GM11168 (cell line): ENCODE results near the gene ADPRH.
"Not testable (repeated sequence)": the region's sequence is repeated elsewhere in the genome, so short reads cannot be mapped to it uniquely, and the experiment has no call there.

Source experiments
- in situ Hi-C: fragments of 300-500 bp; cut with MboI; formaldehyde crosslinking; loops from one replicate; pipeline ENCODE4 v1.12.0; 2022; ENCODE audit warnings: low sequenced_read_pairs; ENCODE audit not compliant: unreplicated experiment

Gene ADPRH

GRCh38 chr3:119594929-119595328 lies 15.6 kb downstream of the ADPRH start:
- in situ Hi-C loops: not testable (repeated sequence)

DNA sequence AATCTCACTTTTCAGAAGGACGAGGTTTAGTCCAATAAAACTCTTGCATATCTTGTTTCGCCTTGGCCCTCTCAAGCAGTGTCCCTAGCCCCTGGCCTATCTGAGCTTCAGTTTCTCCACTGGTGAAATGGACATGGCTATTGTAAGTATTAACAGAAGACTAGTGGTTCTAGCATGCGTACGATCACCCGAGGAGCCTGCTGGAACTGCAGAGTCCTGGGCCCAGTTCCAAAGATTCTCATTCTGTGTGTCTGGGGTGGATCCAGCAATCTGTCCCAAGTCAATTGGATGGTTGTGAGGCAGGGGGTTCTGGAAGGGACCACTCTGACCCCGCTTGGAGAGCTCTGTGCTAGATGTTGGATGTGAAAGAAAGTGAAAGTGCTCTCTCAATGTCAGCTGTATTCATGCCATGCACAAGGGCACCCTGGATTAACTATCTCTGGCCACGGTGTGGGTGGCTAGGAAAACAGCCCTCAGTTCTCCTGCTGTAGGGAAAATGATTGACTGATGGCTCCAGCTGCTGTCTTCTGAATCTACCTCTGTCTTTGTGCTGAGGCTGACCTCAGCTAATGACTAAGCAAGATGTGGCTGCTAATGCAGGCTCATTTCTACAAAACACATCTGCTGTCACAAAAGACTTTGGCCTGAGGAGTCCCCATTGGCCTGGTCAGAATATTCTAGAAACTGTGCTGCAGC lies 16.5 kb downstream of the ADPRH start:
- in situ Hi-C loops: no loop called here

GRCh38 chr3:119596398-119596797 lies 17.1 kb downstream of the ADPRH start:
- in situ Hi-C loops: no loop called here

- in situ Hi-C loops: no loop called here
Measured at GRCh38 chr3:119597548-119598288, 18.4 kb downstream of the ADPRH start, which contains the start of gene PLA1A. Gene PLA1A (plus strand): TSS chr3:119597885. CDS start chr3:119597914, 29 bp downstream.

GRCh38 chr3:119598410-119599098 lies 19.3 kb downstream of the ADPRH start:
- in situ Hi-C loops: no loop called here

DNA sequence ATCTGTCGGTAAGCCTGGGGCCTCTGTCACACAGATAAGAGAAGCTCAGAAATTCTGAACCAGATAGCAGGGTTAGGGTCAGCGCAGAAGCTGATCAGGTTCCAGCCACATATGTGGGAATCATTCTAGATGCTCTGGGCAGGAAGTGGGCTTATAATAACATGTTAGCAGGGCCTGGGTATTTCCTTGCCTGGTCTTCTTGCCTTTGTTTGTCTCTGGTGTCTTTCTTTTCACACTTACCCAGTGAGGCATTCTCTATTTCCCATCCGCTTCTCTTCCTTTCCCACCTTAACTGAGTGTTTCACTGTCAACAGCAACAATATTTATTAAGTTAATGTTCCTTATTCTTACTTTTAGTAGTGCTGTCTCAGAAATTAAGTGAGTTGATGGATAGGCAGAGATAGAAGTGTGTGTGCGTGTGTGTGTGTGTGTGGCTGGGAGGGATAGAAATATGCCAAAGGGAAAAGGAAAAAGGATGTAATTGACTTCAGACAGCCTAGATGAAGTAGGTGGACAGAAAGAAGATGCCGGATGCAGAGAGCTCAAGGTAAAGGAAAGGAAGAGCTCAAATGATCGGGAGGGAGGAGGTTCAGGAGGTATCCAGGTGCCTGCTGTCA lies 20.4 kb downstream of the ADPRH start:
- in situ Hi-C loops: no loop called here

GRCh38 chr3:119600732-119601131 lies 21.4 kb downstream of the ADPRH start:
- in situ Hi-C loops: no loop called here

- in situ Hi-C loops: no loop called here
Measured at GRCh38 chr3:119601154-119601553, 21.9 kb downstream of the ADPRH start.

GRCh38 chr3:119602676-119603075 lies 23.4 kb downstream of the ADPRH start:
- in situ Hi-C loops: no loop called here

- in situ Hi-C loops: no loop called here
Measured at GRCh38 chr3:119604878-119605277, 25.6 kb downstream of the ADPRH start.

GRCh38 chr3:119608405-119609000 lies 29.2 kb downstream of the ADPRH start:
- in situ Hi-C loops: no loop called here

- in situ Hi-C loops: no loop called here
Measured at GRCh38 chr3:119609301-119609700, 30.0 kb downstream of the ADPRH start.

DNA sequence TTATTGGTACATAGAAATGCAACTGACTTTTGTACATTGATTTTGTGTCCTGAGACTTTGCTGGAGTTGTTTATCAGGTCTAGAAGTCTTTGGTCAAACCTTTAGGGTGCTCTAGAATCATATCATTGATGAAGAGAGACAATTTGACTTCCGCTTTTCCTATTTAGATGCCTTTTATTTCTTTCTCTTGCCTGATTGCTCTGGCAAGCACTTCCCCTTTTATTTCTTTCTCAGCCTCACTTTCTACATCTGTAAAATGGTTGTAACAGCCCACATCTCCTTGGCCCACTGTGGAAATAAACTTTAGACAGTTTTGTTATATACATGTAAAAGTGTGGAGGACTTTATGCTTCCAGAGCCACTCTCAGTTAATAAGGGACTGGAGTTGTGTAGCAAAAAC lies 32.4 kb downstream of the ADPRH start:
- in situ Hi-C loops: no loop called here

- in situ Hi-C loops: no loop called here
Measured at GRCh38 chr3:119613201-119613600, 33.9 kb downstream of the ADPRH start.

DNA sequence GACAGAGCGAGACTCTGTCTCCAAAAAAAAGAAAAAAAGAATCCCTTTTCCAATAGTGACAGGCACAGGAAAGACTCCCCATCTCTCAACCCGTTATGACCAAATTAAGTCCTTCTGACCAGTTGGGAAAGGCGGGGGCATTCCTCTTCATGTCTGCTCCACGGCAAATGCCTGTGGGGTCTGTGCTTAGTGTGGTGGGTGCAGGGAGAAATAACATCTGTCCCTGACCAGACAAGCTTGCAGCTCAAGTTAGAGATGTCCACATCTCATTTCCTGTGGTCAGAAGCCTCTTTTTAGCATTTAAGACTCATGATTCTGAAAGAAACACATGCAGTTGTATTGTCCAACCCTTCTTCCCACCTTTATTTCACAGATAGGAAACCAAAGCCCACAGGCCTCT lies 34.6 kb downstream of the ADPRH start:
- in situ Hi-C loops: no loop called here

DNA sequence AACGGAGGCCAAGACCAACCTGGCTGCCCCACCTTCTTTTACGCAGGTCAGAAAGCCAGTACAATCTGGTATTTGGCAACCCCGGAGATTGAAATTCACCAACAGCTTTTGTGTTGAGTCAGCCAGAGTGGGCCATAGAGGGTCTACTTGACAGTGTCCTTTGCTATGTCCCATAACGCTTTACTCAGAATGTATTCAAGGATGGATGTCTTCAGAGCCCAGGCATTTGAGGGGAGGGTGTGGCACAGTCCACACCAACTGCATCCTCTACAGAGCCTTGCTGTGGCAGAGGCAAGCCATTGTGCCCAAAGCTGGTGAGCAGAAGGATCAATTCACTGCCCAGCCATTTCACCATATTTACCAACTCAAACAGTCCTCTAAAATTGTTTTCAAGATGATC lies 36.8 kb downstream of the ADPRH start:
- in situ Hi-C loops: no loop called here

DNA sequence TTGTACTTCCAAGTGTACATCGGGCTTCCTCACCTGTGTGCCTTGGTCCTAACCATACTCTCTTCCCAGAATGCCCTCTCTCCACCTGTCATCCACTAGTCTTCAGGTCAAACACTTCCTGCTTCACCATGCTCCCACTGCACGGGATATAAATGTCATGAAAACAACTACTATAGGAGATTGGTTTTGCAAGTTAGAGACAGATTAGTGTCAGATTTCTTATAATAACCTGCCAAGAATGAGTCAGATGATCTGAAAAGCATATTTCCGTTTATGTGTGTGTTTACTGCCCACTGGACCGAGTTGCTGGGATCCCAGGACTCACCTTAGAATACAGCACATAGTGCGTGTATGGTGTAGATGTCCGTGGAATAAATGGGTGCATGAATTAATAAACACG lies 39.8 kb downstream of the ADPRH start:
- in situ Hi-C loops: no loop called here

- in situ Hi-C loops: no loop called here
Measured at GRCh38 chr3:119620899-119621298, 41.6 kb downstream of the ADPRH start.

GRCh38 chr3:119624002-119624720 lies 44.9 kb downstream of the ADPRH start:
- in situ Hi-C loops: no loop called here
